Suprapubic skin (tissue), 4 donors: ENCODE data around the gene TBX4. TPM values are rescaled to one million over a fixed set of nuclear protein-coding genes. Genes with fewer than 3 reads are reported as not detected.

Experiments
- DNase-seq, 2 donors: peaks; one replicate each; pipeline ENCODE4 v3.0.0-alpha.2; 2019; ENCODE audit warnings: low spot score in 2 of 2
- H3K27ac ChIP-seq: fragments of 200-600 bp; sonication (generic); one replicate; pipeline ENCODE4 v1.5.1; 2019
- H3K27me3 ChIP-seq: fragments of 200-600 bp; sonication (generic); one replicate; pipeline ENCODE4 v1.5.1; 2019
- H3K36me3 ChIP-seq: fragments of 200-600 bp; sonication (generic); one replicate; pipeline ENCODE4 v1.5.1; 2019
- H3K4me1 ChIP-seq: fragments of 200-600 bp; sonication (generic); one replicate; pipeline ENCODE4 v1.5.1; 2019
- H3K4me3 ChIP-seq: fragments of 200-600 bp; sonication (generic); one replicate; pipeline ENCODE4 v1.5.1; 2019; ENCODE audit warnings: mild to moderate bottlenecking
- H3K9me3 ChIP-seq: fragments of 200-600 bp; sonication (generic); one replicate; pipeline ENCODE4 v1.5.1; 2019
- EP300 ChIP-seq: sonication (generic); formaldehyde crosslinking; IDR thresholded peaks from one replicate; pipeline ENCODE4 v1.6.1; 2017; ENCODE audit warnings: antibody characterized with exemption
- POLR2A ChIP-seq, 2 donors: fragments of 450-650 bp; IDR thresholded peaks; one replicate each; pipeline ENCODE4 v1.6.1; 2017; ENCODE audit warnings: antibody characterized with exemption in 2 of 2, mild to moderate bottlenecking in 2 of 2, moderate library complexity in 2 of 2
- POLR2AphosphoS5 ChIP-seq, 3 donors: sonication (generic); formaldehyde crosslinking; IDR thresholded peaks; one replicate each; pipeline ENCODE4 v1.6.1; 2017; ENCODE audit warnings: antibody characterized with exemption in 3 of 3
- WGBS: methylation state at CpG from one replicate; pipeline ENCODE4 v1.1.5; 2018; 5-methylcytosine and 5-hydroxymethylcytosine counted together
- total RNA-seq, 4 donors: library from RNA; depleted of rRNA; stranded (reverse); fragments of >200 nt; gene quantifications; one replicate each; pipeline ENCODE4 v1.1.0, GENCODE V29; 2016
- TF ChIP-seq, protein P1 (sequence below), 2 donors: fragments of 200-600 bp in 1 of 2; fragments of 450-650 bp in 1 of 2; sonication (generic) in 1 of 2; IDR thresholded peaks; one replicate each; pipeline ENCODE4 v1.5.1; 2016 to 2019; ENCODE audit warnings: antibody characterized with exemption in 2 of 2, mild to moderate bottlenecking in 1 of 2, moderate library complexity in 1 of 2

Gene TBX4
- total RNA-seq, 4 donors from 2014 or later, result 0.30 to 0.56 TPM; not detected in 2

DNA sequence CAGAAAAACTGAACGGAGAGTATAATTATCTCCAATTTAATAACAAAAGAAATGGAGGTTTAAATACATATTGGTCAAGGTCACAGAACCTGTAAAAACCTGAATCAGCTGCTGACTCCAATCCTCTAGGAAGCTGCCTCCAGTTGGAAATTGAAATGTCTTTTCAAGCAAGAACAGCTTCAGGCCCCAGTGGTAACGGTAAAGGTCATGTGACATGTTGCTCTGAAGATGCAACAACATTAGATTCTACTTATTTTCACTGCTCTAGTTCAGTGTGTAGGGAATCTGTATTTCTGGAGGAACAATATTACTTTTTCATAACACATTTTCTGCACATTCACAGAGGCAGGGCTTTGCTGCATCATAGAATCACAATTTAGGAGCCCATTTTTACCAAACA, 58.8 kb downstream of the TBX4 start:
- Histone ChIP-seq H3K36me3 (no peaks in the 10 kb centered on the region), H3K27ac (no peak overlapping the region), H3K4me1 (no peaks in the 10 kb centered on the region), H3K27me3 (no peaks in the 10 kb centered on the region), H3K9me3 (no peaks in the 10 kb centered on the region), H3K4me3 (no peak overlapping the region)
- no peak for DNase-seq
- 66% methylated on average over 2 of the region's 2 CpGs for WGBS
- TF ChIP-seq, protein P1, sequence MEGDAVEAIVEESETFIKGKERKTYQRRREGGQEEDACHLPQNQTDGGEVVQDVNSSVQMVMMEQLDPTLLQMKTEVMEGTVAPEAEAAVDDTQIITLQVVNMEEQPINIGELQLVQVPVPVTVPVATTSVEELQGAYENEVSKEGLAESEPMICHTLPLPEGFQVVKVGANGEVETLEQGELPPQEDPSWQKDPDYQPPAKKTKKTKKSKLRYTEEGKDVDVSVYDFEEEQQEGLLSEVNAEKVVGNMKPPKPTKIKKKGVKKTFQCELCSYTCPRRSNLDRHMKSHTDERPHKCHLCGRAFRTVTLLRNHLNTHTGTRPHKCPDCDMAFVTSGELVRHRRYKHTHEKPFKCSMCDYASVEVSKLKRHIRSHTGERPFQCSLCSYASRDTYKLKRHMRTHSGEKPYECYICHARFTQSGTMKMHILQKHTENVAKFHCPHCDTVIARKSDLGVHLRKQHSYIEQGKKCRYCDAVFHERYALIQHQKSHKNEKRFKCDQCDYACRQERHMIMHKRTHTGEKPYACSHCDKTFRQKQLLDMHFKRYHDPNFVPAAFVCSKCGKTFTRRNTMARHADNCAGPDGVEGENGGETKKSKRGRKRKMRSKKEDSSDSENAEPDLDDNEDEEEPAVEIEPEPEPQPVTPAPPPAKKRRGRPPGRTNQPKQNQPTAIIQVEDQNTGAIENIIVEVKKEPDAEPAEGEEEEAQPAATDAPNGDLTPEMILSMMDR (IDR thresholded peaks at IDR 0.05), result no peak
- TF ChIP-seq POLR2A (IDR thresholded peaks at IDR 0.05), result no peak
- no peak for TF ChIP-seq POLR2AphosphoS5 (IDR thresholded peaks at IDR 0.05)
- no peak for TF ChIP-seq EP300

DNA sequence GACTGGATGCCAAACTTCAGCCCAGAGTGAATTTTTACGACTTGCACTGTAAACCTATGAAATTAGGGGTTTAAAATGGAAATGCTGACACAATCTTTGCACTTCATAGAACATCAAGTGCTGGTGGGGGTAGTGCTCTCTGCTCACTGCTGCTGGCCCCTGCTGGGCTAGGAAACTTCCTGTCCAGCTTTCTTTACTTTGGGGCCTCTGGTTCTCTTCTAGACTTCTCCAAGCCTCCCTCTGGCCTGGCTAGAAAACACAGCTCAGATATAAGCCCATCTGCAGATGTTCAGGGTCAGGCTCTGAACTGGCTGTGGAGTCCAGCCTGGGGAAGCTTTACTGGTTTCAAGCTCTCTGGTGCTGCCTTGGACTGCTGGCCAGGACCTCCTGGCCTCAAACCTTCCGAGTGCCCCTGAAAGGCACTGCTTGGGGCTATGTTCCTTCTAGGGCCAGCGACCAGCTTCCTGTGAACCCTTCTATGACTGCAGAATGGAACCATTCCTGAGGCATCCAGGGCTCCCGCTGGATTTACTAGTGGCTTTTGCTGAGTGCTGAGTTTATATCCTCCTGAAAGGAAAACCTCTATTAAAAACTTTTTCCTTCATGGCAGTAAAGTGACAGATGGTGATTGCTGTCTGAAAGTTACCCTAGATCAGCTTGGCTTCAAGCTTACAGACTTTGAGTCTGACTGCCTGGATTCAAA, 59.4 kb downstream of the TBX4 start:
- Histone ChIP-seq H3K27me3 (no peaks in the 10 kb centered on the region), H3K4me1 (no peaks in the 10 kb centered on the region), H3K9me3 (no peaks in the 10 kb centered on the region), H3K27ac (no peak overlapping the region), H3K4me3 (no peak overlapping the region), H3K36me3 (no peaks in the 10 kb centered on the region)
- WGBS, result 73% methylated on average over 4 of the region's 4 CpGs
- no peak for DNase-seq
- no peak for TF ChIP-seq EP300

DNA sequence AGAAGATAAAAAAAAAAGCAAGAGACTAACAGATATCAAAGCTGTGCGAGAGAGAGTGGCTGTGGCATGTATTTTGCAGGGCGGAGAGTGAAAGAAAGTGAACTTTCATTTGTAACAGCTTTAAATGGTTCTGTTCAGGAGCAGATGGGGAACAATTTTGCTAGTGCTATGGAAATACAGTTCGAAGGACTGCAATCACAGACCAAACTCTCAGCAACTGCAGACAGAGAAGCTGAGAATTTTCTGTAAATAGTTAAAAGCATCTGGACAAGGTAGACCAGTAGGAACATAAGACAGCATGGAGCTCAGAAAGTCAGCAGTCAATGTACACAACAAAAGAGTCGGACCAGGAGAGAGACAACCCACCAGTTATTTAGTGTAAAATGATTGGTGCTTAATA, 62.3 kb downstream of the TBX4 start:
- H3K4me3 ChIP-seq, result no peak overlapping the region
- WGBS, result 65% methylated on average over 4 of the region's 4 CpGs

DNA sequence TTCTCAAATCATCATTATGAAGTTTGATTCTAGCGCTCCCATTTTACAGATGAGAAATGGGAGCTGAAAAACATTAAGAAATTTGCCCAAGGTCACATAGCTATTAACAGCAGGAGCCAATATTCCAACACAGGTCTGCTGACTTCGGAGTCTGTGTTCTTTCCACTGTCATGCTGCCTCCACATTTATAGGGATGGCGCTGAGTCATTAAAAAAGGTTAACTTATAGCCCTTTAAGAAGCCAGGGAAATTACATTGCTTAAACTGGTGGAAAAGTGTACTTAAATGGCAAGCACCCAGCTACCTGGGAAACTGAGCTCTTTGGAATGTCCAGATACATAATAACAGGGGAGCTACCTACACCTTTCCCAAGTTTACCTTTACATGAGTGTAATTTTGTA, 65.0 kb downstream of the TBX4 start:
- Histone ChIP-seq H3K36me3 (no peaks in the 10 kb centered on the region), H3K9me3 (no peaks in the 10 kb centered on the region), H3K4me1 (no peaks in the 10 kb centered on the region), H3K27ac (no peak overlapping the region), H3K4me3 (no peak overlapping the region), H3K27me3 (no peaks in the 10 kb centered on the region)
- 81% methylated on average over 3 of the region's 3 CpGs for WGBS
- TF ChIP-seq EP300 (no peak), POLR2AphosphoS5 (IDR thresholded peaks at IDR 0.05) (no peak), POLR2A (IDR thresholded peaks at IDR 0.05) (no peak)
- TF ChIP-seq, protein P1 (IDR thresholded peaks at IDR 0.05), result no peak
- no peak for DNase-seq

More for the DNA sequence above, 62.3 kb downstream of the TBX4 start:
- Histone ChIP-seq H3K4me1 (no peaks in the 10 kb centered on the region), H3K36me3 (no peaks in the 10 kb centered on the region), H3K9me3 (no peaks in the 10 kb centered on the region), H3K27me3 (no peaks in the 10 kb centered on the region), H3K27ac (no peak overlapping the region)
- no peak for DNase-seq
- TF ChIP-seq EP300 (no peak), POLR2A (IDR thresholded peaks at IDR 0.05) (no peak), POLR2AphosphoS5 (IDR thresholded peaks at IDR 0.05) (no peak)
- TF ChIP-seq, protein P1 (IDR thresholded peaks at IDR 0.05), result no peak

DNA sequence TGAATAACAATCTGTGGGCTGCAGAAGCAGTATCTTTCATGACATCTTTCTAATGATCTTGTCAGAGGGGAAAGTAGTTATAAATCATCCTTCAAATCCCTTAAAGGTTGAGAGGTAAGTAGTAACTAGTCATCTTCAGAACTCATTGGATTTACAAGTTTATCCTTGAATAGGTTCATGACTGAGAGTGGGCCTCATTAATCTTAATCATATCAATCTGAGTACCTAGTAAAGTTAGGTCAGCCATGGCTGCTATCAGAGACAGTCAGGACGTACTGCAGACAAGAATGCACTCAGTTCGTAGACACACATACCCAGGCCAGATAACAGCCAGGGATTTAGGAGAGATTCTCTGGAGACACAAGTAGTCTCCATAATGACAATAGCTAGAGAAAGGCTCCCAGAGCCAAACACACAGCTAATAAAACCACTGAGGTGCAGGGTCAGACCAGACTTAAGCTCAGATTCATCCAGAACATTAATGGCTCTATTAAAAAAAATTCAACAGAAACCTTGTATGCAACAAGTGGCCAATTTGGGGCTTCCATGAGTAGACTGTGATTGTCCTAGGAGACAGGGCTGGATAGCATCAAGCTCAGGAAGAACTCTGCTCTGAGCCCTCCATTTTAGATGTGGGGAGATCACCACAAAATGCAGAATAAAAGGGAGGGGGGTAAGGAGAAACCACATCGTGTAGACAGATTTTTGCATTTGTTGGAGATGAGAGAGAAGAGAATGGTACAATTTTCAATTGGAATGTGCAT, 65.8 kb downstream of the TBX4 start:
- peaks cover 5% of the 10 kb centered on the region for H3K27me3 ChIP-seq
- WGBS, result 63% methylated on average over 3 of the region's 3 CpGs
- TF ChIP-seq POLR2AphosphoS5 (IDR thresholded peaks at IDR 0.05) (no peak), POLR2A (IDR thresholded peaks at IDR 0.05) (no peak), EP300 (no peak)
- TF ChIP-seq, protein P1 (IDR thresholded peaks at IDR 0.05), result no peak

More for the DNA sequence above, 65.8 kb downstream of the TBX4 start:
- Histone ChIP-seq H3K36me3 (no peaks in the 10 kb centered on the region), H3K4me3 (no peak overlapping the region), H3K4me1 (no peaks in the 10 kb centered on the region), H3K9me3 (no peaks in the 10 kb centered on the region), H3K27ac (no peak overlapping the region)
- DNase-seq, result no peak
